IPS-18a (cell line): Measurements from ENCODE around the gene DNAJC7.

Source experiments
- H3K27ac ChIP-seq: one replicate; pipeline ENCODE4 v1.5.1; 2013; ENCODE audit warnings: low read length
- H3K27me3 ChIP-seq: one replicate; pipeline ENCODE4 v1.6.1; 2013; ENCODE audit warnings: mild to moderate bottlenecking, low read length; ENCODE audit not compliant: control insufficient read depth, insufficient read depth
- H3K36me3 ChIP-seq: one replicate; pipeline ENCODE4 v1.6.1; 2013; ENCODE audit warnings: low read depth, low read length; ENCODE audit not compliant: control insufficient read depth
- H3K4me1 ChIP-seq: one replicate; pipeline ENCODE4 v1.6.1; 2013; ENCODE audit warnings: low read depth, low read length; ENCODE audit not compliant: control insufficient read depth
- H3K4me3 ChIP-seq: one replicate; pipeline ENCODE4 v1.5.1; 2013; ENCODE audit warnings: low read length
- H3K9ac ChIP-seq: one replicate; pipeline ENCODE4 v1.6.1; 2013; ENCODE audit warnings: mild to moderate bottlenecking, low read length, moderate library complexity
- H3K9me3 ChIP-seq: one replicate; pipeline ENCODE4 v1.6.1; 2013; ENCODE audit warnings: low read depth, low read length; ENCODE audit not compliant: control insufficient read depth

The DNAJC7 gene, protein sequence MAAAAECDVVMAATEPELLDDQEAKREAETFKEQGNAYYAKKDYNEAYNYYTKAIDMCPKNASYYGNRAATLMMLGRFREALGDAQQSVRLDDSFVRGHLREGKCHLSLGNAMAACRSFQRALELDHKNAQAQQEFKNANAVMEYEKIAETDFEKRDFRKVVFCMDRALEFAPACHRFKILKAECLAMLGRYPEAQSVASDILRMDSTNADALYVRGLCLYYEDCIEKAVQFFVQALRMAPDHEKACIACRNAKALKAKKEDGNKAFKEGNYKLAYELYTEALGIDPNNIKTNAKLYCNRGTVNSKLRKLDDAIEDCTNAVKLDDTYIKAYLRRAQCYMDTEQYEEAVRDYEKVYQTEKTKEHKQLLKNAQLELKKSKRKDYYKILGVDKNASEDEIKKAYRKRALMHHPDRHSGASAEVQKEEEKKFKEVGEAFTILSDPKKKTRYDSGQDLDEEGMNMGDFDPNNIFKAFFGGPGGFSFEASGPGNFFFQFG

DNA sequence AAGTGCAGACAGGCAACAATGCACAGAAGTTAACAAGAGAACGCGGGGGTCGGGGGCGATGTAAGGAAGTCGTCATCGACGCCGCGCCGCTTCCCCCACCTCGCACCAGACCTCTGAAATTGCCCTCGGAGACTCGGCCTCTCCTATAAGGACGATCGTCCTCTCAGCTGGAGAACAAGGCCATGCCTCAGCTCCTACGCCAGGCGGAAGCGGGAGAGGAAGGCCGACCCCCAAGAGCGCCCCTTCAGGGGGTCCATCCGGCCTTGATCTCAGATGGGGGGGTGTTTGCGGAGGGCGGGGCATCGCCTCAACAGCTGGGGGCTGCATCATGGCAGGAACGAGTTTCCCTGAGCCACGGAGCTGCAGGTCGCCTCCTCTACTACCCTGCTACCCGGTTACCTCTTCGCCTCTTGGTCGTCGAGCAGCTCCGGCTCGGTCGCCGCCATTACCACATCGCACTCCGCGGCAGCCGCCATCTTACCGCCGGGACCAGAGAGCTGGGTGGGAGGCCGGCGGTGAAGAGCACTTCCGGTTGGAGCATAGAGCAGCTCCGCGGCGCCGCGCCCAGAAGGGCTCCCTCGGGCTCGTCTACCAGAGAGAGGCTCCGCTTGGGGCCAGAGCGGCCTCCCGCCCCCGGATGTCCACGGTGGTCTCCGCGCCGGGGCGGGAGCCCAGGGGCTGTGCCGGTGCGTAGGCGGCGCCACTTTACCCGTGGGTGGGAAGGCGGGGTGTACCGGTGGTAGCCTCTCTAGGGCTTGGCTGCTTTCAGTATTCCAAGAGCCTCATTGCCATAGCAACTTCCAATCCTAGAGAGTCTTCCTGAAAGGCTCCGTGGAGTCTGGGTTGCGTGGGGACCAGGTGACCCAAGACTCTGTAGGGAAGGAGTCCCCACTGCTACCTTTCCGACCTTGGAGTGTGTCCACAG, at the start of gene DNAJC7:
TSS of gene DNAJC7 (minus strand) at position 499 of the 925 bp plus-strand sequence. CDS start at position 476, 23 bp downstream.
- Histone ChIP-seq H3K36me3 (peaks cover 3% of the 10 kb centered on the region), H3K9ac (peak within 1 kb of the TSS; percentile 95), H3K4me1 (peaks cover 30% of the 10 kb centered on the region), H3K4me3 (peak within 1 kb of the TSS; percentile 81), H3K9me3 (no peaks in the 10 kb centered on the region), H3K27me3 (no peaks in the 10 kb centered on the region), H3K27ac (peak within 1 kb of the TSS; percentile 83)

DNA sequence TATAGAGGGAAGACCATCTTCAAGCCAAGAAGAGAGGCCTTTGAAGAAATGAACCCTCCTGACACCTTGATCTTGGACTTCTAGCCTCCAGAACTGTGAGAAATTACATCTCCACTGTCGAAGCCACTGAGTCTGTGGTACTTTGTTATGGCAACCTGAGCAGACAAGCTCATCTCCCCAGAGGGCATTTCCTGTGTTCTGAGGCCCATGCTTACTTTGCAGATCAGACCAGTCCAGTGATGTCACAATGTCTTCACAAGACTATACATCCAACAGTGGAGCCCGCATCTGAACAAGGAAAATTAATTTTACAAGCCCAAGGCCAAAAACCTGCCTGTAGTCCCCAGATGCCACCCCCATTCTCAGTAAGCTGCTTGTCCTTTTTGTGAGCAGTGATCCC, 48.0 kb upstream of the DNAJC7 start:
- no peaks in the 10 kb centered on the region for H3K4me1 ChIP-seq
- H3K4me3 ChIP-seq, result no peak overlapping the region
- H3K27me3 ChIP-seq, result no peaks in the 10 kb centered on the region
- no peaks in the 10 kb centered on the region for H3K36me3 ChIP-seq
- H3K27ac ChIP-seq, result no peak overlapping the region
- no peaks in the 10 kb centered on the region for H3K9me3 ChIP-seq
- no peak overlapping the region for H3K9ac ChIP-seq

DNA sequence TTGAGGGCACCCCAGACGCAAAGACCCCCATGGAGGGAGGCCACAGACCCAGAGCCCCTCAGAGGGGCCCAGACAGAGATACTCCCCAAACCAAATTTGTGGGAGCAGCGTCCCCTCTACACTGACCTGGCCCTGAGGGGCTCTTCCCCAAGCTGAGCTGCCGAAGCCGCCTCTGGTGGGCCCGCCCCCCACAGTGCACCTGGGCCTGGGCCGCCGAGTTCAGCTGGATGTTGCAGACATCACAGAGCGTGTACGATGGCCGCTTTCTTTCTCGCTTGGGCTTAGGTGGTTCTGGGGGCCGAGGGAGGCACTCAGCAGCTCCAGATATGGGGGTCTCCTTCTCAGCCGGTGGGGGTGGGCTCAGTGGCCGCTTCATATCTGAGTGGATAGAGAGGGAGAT, 45.4 kb upstream of the DNAJC7 start:
- no peak overlapping the region for H3K9ac ChIP-seq
- H3K27ac ChIP-seq, result no peak overlapping the region
- no peak overlapping the region for H3K4me3 ChIP-seq
- no peaks in the 10 kb centered on the region for H3K27me3 ChIP-seq
- H3K4me1 ChIP-seq, result no peaks in the 10 kb centered on the region
- H3K36me3 ChIP-seq, result no peaks in the 10 kb centered on the region
- H3K9me3 ChIP-seq, result no peaks in the 10 kb centered on the region

DNA sequence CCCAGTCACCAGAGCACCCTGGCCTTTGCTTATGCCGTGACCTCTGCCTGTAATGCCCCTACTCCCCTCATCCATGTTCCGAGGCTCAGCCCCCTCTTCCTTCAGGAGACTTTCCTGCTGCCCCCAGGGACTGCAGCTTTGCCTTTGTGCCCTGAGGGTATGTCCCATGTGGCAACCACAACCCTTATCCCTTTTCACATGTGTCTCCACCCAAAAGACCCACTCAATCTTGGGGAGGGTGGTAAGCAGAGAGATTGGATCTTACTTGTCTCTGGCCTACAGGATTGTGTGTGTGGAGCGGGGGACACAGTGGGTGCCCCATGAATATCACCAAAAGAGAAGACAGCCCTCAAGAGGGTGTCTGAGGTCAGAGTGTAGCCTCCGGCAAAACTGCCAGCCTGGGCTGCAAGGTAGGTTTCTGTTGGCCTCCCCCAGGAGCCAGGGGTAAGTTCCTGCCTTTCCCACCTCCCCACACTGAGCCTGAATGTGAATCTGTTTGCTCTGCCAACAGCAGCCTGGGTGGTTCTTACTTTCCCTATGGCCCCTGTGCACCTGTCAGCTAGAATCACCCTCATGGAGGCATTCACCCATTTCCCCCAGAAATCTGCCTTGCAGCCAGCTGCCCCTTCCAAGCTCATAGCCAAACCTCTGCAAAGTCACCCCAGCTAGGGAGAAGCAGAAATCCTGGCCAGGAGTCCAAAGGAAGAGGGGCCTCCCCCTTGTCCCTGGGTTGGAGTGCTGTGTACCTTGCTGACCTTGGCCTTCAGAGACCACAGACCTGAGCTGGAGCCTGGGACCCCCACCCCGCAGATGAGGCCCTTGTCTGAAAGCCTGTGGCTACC, 44.6 kb upstream of the DNAJC7 start:
- H3K4me1 ChIP-seq, result no peaks in the 10 kb centered on the region
- H3K27me3 ChIP-seq, result no peaks in the 10 kb centered on the region
- no peaks in the 10 kb centered on the region for H3K9me3 ChIP-seq
- no peaks in the 10 kb centered on the region for H3K36me3 ChIP-seq
- H3K27ac ChIP-seq, result no peak overlapping the region
- H3K4me3 ChIP-seq, result no peak overlapping the region
- H3K9ac ChIP-seq, result no peak overlapping the region

DNA sequence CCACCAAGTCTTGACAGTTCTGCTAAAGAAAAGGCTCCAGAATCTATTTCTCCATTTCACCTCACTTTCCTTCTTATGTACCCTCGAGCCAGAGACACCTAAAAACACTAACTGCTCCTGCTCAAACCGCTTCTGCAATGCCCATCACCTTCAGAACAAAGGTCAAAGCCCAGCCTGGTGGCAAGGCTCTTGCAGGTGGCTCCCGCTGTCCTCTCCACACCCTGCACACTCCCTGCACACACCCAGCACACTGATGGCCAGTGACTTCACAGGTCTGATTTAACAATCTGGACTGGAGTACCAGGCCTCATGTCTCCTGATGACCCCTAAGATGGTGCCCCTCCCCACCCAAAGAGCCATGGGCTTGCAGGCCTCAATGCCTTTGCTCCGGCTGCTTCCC, 43.0 kb upstream of the DNAJC7 start:
- no peaks in the 10 kb centered on the region for H3K36me3 ChIP-seq
- peaks cover 5% of the 10 kb centered on the region for H3K4me1 ChIP-seq
- no peak overlapping the region for H3K4me3 ChIP-seq
- H3K9me3 ChIP-seq, result no peaks in the 10 kb centered on the region
- H3K27ac ChIP-seq, result no peak overlapping the region
- no peak overlapping the region for H3K9ac ChIP-seq
- H3K27me3 ChIP-seq, result no peaks in the 10 kb centered on the region

DNA sequence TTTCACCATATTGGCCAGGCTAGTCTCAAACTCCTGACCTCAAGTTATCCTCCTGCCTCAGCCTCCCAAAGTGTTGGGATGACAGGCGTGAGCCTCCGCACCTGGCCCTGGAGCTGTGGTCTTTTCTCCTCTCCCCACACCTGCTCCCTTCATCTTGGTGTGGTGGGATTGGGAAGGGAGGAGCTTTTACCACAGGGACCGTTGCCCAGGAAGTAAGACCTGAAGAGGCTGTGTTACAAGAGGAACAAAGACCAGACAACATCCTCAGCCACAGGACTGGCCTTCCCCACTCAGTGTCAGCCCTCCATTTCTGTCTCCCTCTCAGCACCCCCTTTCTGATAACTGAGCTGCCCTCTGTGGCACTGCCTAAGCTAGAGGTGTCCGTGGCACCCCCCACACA, 42.6 kb upstream of the DNAJC7 start:
- H3K27me3 ChIP-seq, result no peaks in the 10 kb centered on the region
- no peaks in the 10 kb centered on the region for H3K36me3 ChIP-seq
- no peak overlapping the region for H3K9ac ChIP-seq
- no peaks in the 10 kb centered on the region for H3K9me3 ChIP-seq
- no peak overlapping the region for H3K4me3 ChIP-seq
- H3K4me1 ChIP-seq, result peaks cover 7% of the 10 kb centered on the region
- no peak overlapping the region for H3K27ac ChIP-seq

DNA sequence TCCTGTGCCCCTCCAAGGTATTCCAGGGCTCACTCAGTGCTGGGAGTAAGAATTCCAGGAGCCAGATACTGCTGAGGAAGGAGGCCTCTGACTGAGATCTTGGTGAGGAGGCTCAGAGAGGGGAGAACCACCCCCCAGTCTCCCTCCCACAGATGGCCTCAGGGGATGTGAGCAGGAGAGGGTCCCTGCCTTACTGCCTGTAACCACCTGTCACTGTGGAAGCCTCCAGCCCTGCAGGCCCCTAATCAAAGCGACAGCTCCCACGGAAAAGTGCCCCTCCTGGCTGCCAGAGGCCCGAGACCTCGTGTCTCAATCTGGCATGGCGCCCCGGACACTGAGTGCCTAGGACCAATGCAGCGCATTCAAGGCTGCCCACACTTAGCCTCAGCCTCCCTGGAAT, 40.8 kb upstream of the DNAJC7 start:
- no peak overlapping the region for H3K9ac ChIP-seq
- H3K36me3 ChIP-seq, result no peaks in the 10 kb centered on the region

DNA sequence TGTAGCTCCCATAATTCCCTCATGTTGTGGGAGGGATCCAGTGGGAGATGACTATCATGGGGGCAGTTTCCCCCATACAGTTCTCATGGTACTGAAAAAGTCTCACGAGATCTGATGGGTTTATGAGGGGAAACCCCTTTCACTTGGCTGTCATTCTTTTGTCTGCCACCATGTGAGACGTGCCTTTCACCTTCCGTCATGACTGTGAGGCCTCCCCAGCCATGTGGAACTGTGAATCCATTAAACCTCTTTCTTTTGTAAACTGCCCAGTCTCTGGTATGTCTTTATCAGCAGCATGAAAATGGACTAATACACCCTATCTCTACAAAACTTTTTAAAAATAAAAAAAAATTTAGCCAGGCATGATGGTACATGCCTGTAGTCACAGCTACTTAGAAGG, 39.4 kb upstream of the DNAJC7 start:
- H3K9ac ChIP-seq, result no peak overlapping the region

More for the DNA sequence above, 40.8 kb upstream of the DNAJC7 start:
- peaks cover 7% of the 10 kb centered on the region for H3K27me3 ChIP-seq
- peaks cover 13% of the 10 kb centered on the region for H3K4me1 ChIP-seq
- H3K9me3 ChIP-seq, result no peaks in the 10 kb centered on the region
- H3K4me3 ChIP-seq, result no peak overlapping the region
- no peak overlapping the region for H3K27ac ChIP-seq

DNA sequence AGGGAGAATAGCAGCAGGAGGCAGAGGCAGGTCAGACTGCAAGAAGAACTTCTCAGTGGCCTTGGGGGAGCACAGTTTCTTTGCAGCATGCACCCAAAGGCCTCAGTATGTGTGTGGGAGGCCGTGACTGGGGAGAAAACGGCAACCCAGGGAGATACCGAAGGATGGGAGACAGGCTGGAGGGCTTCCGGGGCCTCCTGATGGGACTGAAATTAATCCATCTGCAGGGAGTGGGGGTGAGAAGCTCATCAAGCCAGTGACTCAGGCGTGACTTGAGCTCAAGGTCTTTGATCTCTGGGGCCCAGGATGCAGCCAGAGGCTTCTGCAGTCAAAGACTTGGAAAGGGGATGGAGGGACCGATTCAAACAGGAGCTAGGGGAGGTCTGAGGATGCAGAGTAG, 38.3 kb upstream of the DNAJC7 start:
- Histone ChIP-seq H3K27ac (no peak overlapping the region), H3K36me3 (no peaks in the 10 kb centered on the region)

More for the DNA sequence above, 39.4 kb upstream of the DNAJC7 start:
- H3K4me3 ChIP-seq, result no peak overlapping the region
- peaks cover 8% of the 10 kb centered on the region for H3K27me3 ChIP-seq
- H3K4me1 ChIP-seq, result peaks cover 13% of the 10 kb centered on the region
- no peaks in the 10 kb centered on the region for H3K9me3 ChIP-seq
- H3K27ac ChIP-seq, result no peak overlapping the region
- no peaks in the 10 kb centered on the region for H3K36me3 ChIP-seq

DNA sequence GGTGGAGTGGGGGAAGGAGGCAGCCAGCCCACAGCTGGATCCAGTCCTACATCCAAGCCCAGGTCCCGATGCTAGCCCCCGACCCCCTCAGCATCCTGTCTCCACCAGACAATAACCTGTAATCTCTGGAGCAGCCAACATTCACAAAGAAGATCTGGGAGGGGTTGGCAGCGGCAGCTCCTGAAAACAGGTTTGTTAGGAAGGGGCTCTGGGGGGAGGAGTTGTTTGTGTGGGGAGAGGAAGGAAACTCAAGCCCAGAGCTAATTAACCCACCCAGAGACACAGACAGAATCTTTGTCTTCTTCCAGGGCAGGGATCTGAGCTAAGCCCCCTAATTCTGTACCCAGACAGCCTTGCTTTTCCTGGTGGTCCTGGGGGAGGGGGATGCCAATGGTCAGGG, 37.8 kb upstream of the DNAJC7 start:
- Histone ChIP-seq H3K27ac (no peak overlapping the region), H3K36me3 (no peaks in the 10 kb centered on the region), H3K9ac (no peak overlapping the region), H3K27me3 (peaks cover 17% of the 10 kb centered on the region), H3K4me3 (no peak overlapping the region), H3K4me1 (peaks cover 20% of the 10 kb centered on the region), H3K9me3 (no peaks in the 10 kb centered on the region)

More for the DNA sequence above, 38.3 kb upstream of the DNAJC7 start:
- no peak overlapping the region for H3K4me3 ChIP-seq
- H3K9me3 ChIP-seq, result no peaks in the 10 kb centered on the region
- peaks cover 17% of the 10 kb centered on the region for H3K27me3 ChIP-seq
- no peak overlapping the region for H3K9ac ChIP-seq
- H3K4me1 ChIP-seq, result peaks cover 20% of the 10 kb centered on the region
